ENCODE data around the gene ZNF511. TPM values are rescaled to one million over a fixed set of nuclear protein-coding genes. Genes with fewer than 3 reads are reported as not detected.
A peak's percentile ranks its signal among the peaks of the same experiment; 100 is the strongest.

The ZNF511 gene
- total RNA-seq, 4 donors from 2014 or later: 29.3 to 44.8 (median 35.0) TPM

DNA sequence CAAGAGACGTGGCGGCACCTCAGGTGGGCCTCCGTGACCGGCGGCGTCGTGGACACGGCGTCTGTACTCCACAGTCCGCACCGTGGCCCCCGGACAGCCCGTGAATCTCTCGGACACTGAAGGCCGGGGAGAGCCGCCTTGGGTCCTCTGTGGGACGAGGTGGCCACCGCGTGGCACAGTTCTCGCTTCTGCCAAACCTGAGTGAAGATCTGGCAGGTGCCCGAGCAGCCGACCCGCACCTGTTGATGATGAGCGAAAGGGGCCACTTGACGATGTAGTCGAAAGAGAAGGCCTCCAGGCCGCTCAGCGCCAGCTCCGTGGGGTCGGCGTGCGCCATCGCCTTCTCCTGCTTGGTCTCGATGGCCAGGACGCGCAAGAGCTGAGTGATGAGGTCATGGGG, 23.5 kb upstream of the ZNF511 start:
- H3K4me1 ChIP-seq: no peaks in the 10 kb centered on the region
- no peak overlapping the region for H3K4me3 ChIP-seq
- H3K27me3 ChIP-seq: no peaks in the 10 kb centered on the region
- 97% methylated on average over 17 to 34 of the region's 36 CpGs for WGBS, 2 donors
- H3K9me3 ChIP-seq: no peaks in the 10 kb centered on the region
- TF ChIP-seq EP300 (IDR thresholded peaks at IDR 0.05) (no peak), POLR2A (IDR thresholded peaks at IDR 0.05) (no peak)
- TF ChIP-seq, protein P1, sequence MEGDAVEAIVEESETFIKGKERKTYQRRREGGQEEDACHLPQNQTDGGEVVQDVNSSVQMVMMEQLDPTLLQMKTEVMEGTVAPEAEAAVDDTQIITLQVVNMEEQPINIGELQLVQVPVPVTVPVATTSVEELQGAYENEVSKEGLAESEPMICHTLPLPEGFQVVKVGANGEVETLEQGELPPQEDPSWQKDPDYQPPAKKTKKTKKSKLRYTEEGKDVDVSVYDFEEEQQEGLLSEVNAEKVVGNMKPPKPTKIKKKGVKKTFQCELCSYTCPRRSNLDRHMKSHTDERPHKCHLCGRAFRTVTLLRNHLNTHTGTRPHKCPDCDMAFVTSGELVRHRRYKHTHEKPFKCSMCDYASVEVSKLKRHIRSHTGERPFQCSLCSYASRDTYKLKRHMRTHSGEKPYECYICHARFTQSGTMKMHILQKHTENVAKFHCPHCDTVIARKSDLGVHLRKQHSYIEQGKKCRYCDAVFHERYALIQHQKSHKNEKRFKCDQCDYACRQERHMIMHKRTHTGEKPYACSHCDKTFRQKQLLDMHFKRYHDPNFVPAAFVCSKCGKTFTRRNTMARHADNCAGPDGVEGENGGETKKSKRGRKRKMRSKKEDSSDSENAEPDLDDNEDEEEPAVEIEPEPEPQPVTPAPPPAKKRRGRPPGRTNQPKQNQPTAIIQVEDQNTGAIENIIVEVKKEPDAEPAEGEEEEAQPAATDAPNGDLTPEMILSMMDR (IDR thresholded peaks at IDR 0.05): no peak
- H3K27ac ChIP-seq: no peak overlapping the region
- no peak for DNase-seq (ENCODE audit: low spot score in 2 of 2)
- H3K36me3 ChIP-seq: peaks cover 4 to 100% (median 43%) of the 10 kb centered on the region in 3 donors

DNA sequence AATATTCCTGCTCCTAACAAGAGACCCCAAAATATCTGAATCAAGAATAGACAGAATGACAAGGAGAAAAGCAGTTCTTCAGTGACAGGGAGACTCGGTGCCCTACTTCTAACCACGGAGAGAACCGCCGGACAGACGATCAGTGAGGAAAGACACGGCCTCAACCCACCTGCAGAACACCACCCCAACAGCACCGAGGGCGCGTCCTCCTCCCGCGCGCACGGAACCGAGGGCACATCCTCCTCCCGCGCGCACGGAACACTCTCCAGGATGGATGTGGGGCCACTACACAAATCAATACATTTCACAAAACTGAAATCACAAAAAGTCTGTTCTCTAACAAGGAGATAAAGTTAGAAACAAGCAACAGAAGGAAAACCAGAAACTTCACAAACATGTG, 22.3 kb upstream of the ZNF511 start:
- 85 to 89% methylated on average over 18 of the region's 18 CpGs for WGBS, 2 donors
- H3K36me3 ChIP-seq: peaks cover 4 to 97% (median 43%) of the 10 kb centered on the region in 3 donors
- no peak overlapping the region for H3K4me3 ChIP-seq

DNA sequence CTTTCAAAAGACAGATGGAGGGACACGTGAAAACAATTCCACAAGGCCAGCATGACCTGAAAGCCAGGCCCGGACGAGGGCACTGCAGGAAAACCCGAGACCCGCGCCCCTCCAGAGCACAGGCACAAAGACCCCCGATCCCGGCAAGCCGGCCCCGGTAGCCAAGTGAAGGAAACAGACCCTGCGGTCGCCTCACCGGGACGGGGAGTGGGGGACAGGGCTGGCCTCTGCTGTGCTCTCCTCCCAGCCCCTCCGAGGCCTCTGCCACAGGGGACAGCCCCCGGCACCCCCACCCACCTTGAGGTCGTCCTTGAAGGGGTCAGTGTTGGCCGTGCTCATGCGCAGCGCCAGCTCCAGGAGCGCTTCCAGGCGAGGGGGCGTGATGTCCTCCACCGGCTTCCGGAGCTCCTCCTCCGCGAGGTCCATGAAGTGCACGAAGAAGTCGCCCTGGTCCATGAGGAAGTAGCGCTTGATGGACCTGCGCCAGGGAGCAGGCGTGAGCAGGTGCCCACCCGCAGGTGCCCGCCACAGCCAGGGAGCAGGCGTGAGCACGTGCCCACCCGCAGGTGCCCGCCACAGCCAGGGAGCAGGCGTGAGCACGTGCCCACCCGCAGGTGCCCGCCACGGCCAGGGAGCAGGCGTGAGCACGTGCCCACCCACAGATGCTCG, 20.7 kb upstream of the ZNF511 start:
- H3K4me1 ChIP-seq: no peaks in the 10 kb centered on the region

More for the DNA sequence above, 22.3 kb upstream of the ZNF511 start:
- TF ChIP-seq, protein P1 (IDR thresholded peaks at IDR 0.05): no peak
- TF ChIP-seq EP300 (IDR thresholded peaks at IDR 0.05) (no peak), POLR2A (IDR thresholded peaks at IDR 0.05) (no peak)
- no peaks in the 10 kb centered on the region for H3K4me1 ChIP-seq
- no peaks in the 10 kb centered on the region for H3K9me3 ChIP-seq
- H3K27ac ChIP-seq: no peak overlapping the region
- no peaks in the 10 kb centered on the region for H3K27me3 ChIP-seq
- no peak for DNase-seq (ENCODE audit: low spot score in 2 of 2)

DNA sequence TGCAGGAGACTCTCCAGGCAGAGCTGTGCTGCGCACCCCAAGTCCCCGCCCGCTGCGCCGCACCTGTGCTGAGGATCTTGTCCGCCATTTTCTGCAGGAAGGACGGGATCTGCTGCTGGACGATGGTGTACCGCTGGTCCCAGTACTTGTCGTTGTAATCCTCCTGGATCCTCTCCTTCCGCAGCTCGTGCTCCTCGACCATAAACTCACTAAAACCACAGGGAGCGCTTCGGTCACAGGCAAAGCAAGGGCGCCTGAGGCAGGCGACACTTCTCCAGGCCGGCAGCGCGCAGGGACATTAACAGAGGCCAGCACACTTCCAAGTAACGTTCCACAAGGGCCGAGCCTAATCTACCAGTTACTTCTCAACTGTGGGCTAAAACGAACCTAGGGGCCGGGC, 19.0 kb upstream of the ZNF511 start:
- no peak for DNase-seq (ENCODE audit: low spot score in 2 of 2)
- H3K27ac ChIP-seq: no peak overlapping the region
- H3K27me3 ChIP-seq: no peaks in the 10 kb centered on the region
- H3K36me3 ChIP-seq: peaks cover 2 to 89% (median 51%) of the 10 kb centered on the region in 3 donors
- TF ChIP-seq, protein P1 (IDR thresholded peaks at IDR 0.05): no peak
- TF ChIP-seq POLR2A (IDR thresholded peaks at IDR 0.05) (no peak), EP300 (IDR thresholded peaks at IDR 0.05) (no peak)
- no peaks in the 10 kb centered on the region for H3K9me3 ChIP-seq
- H3K4me1 ChIP-seq: no peaks in the 10 kb centered on the region
- H3K4me3 ChIP-seq: no peak overlapping the region
- 91% methylated on average over 24 of the region's 24 CpGs for WGBS, 2 donors

More for the DNA sequence above, 20.7 kb upstream of the ZNF511 start:
- Histone ChIP-seq H3K9me3 (no peaks in the 10 kb centered on the region), H3K4me3 (no peak overlapping the region), H3K36me3 (peaks cover 4 to 89% (median 49%) of the 10 kb centered on the region in 3 donors), H3K27me3 (no peaks in the 10 kb centered on the region), H3K27ac (no peak overlapping the region)
- DNase-seq (ENCODE audit: low spot score in 2 of 2): no peak
- TF ChIP-seq, protein P1 (IDR thresholded peaks at IDR 0.05): no peak
- no peak for TF ChIP-seq POLR2A (IDR thresholded peaks at IDR 0.05)
- TF ChIP-seq EP300 (IDR thresholded peaks at IDR 0.05): no peak
- 93% methylated on average over 42 of the region's 46 CpGs for WGBS, 2 donors

DNA sequence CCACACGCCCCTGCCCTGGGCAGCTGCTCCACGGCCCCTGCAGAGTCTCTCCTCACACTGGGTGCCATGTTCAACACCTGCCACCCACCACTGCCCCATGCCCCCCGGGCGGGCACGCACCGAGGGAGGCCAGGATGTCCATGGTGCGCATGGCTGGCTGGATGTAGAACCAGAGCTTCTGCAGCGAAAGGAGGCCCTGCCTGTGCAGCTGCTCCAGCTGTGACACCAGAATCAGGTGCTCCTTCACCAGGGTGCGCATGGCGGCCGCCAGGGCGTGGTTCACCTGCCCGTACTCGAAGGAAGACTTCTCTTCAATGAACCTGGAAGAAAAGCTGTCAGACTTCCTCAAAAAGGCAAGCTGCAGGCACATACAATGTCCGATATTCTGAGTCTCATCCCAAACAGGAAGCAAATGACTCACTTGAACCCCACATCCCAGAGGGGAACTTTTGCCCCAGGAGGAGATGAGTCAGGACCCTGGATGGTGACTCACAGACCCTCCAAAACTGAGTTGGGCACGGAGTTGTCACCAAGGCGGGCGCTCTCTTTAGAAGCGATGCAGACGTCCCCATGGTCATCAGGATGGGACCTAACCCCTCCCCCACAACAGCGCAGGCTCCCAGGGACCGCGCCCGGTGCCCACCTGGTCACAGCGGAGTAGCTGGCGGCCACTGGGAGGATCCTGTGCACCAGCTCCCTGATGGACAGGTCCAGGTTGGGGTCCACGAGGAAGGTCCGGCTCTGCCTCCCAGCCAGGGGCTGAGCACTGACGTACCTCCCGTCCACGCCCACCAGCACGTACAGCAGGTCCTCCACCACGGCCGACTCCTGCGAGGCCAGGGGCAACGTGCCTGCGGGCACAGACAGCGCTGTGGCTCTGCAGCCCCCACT, 15.6 kb upstream of the ZNF511 start:
- peaks cover 7 to 89% (median 48%) of the 10 kb centered on the region in 3 donors for H3K36me3 ChIP-seq
- WGBS, 2 donors: 88 to 92% methylated on average over 32 to 38 of the region's 38 CpGs
- peak overlapping the region in 2 of 4 donors; percentile 60 to 70 for H3K27ac ChIP-seq
- no peak overlapping the region for H3K4me3 ChIP-seq
- TF ChIP-seq EP300 (IDR thresholded peaks at IDR 0.05) (peak in 1 of 2 donors; percentile 15), POLR2A (IDR thresholded peaks at IDR 0.05) (no peak)
- H3K4me1 ChIP-seq: no peaks in the 10 kb centered on the region
- H3K9me3 ChIP-seq: no peaks in the 10 kb centered on the region
- no peak for DNase-seq (ENCODE audit: low spot score in 2 of 2)
- H3K27me3 ChIP-seq: no peaks in the 10 kb centered on the region

Data from tibial nerve (tissue), 4 donors.